GM23338 (cell line): Measurements from ENCODE around the gene MAP3K14. TPM values are rescaled to one million over a fixed set of nuclear protein-coding genes. Genes with fewer than 3 reads are reported as not detected.

Source experiments
- ATAC-seq: fragments of 200-7000 bp; cut with Tn5 transposase; 3 replicates; pipeline ENCODE4 v1.9.1; 2020
- DNase-seq: peaks from one replicate; pipeline ENCODE4 v3.0.0-alpha.2; 2015; ENCODE audit warnings: low spot score
- H2AFZ ChIP-seq: fragments of 200-600 bp; sonication (generic); 2 replicates; pipeline ENCODE4 v1.8.0; 2016; ENCODE audit warnings: antibody characterized with exemption, mild to moderate bottlenecking, moderate library complexity
- H3F3A ChIP-seq: fragments of 200-600 bp; sonication (generic); replicated peaks from 2 replicates; pipeline ENCODE4 v1.8.0; 2017; ENCODE audit warnings: antibody characterized with exemption, mixed run types, low read depth
- H3K27ac ChIP-seq: fragments of 200-600 bp; sonication (generic); 2 replicates; pipeline ENCODE4 v1.6.1; 2016; ENCODE audit warnings: low read depth
- H3K27me3 ChIP-seq: fragments of 200-600 bp; sonication (generic); 2 replicates; pipeline ENCODE4 v1.8.0; 2016; ENCODE audit warnings: mild to moderate bottlenecking, mixed run types, moderate library complexity; ENCODE audit not compliant: insufficient read depth
- H3K36me3 ChIP-seq: fragments of 200-600 bp; sonication (generic); 2 replicates; pipeline ENCODE4 v1.8.0; 2016; ENCODE audit warnings: mild to moderate bottlenecking; ENCODE audit not compliant: insufficient read depth
- H3K4me1 ChIP-seq: fragments of 200-600 bp; sonication (generic); 2 replicates; pipeline ENCODE4 v1.8.0; 2016; ENCODE audit warnings: mild to moderate bottlenecking, moderate library complexity; ENCODE audit not compliant: insufficient read depth
- H3K4me2 ChIP-seq: fragments of 200-600 bp; sonication (generic); 2 replicates; pipeline ENCODE4 v1.7.1; 2017; ENCODE audit warnings: mixed run types
- H3K4me3 ChIP-seq: fragments of 200-600 bp; sonication (generic); 2 replicates; pipeline ENCODE4 v1.6.1; 2016; ENCODE audit warnings: mixed run types
- H3K79me2 ChIP-seq: fragments of 200-600 bp; sonication (generic); replicated peaks from 2 replicates; pipeline ENCODE4 v1.8.0; 2017; ENCODE audit warnings: mild to moderate bottlenecking; ENCODE audit not compliant: insufficient read depth
- H3K9me2 ChIP-seq: fragments of 200-600 bp; sonication (generic); 2 replicates; pipeline ENCODE4 v1.8.0; 2017; ENCODE audit not compliant: insufficient read depth
- H4K20me1 ChIP-seq: fragments of 200-600 bp; sonication (generic); replicated peaks from 2 replicates; pipeline ENCODE4 v1.8.0; 2017; ENCODE audit warnings: mild to moderate bottlenecking; ENCODE audit not compliant: insufficient read depth
- H3K27ac Mint-ChIP-seq: 2 replicates; pipeline ENCODE4 v1.8.0; 2020; ENCODE audit warnings: inconsistent platforms, mild to moderate bottlenecking, moderate library complexity, mixed read lengths
- H3K27me3 Mint-ChIP-seq: 3 replicates; pipeline ENCODE4 v1.8.0; 2022; ENCODE audit warnings: low read depth, mild to moderate bottlenecking, moderate library complexity, mixed read lengths, inconsistent platforms; ENCODE audit not compliant: insufficient read depth, poor library complexity
- H3K36me3 Mint-ChIP-seq: 3 replicates; pipeline ENCODE4 v1.8.0; 2021; ENCODE audit warnings: low read depth, mild to moderate bottlenecking, inconsistent platforms, moderate library complexity, mixed read lengths
- H3K4me1 Mint-ChIP-seq: 3 replicates; pipeline ENCODE4 v1.8.0; 2020; ENCODE audit warnings: mild to moderate bottlenecking, inconsistent platforms, mixed read lengths
- H3K4me3 Mint-ChIP-seq: 3 replicates; pipeline ENCODE4 v1.8.0; 2021; ENCODE audit warnings: moderate library complexity, mild to moderate bottlenecking, inconsistent platforms, mixed read lengths
- H3K9me3 Mint-ChIP-seq: 3 replicates; pipeline ENCODE4 v1.8.0; 2020; ENCODE audit warnings: moderate library complexity, mild to moderate bottlenecking, inconsistent platforms, mixed read lengths
- CREB1 ChIP-seq: fragments of 250-450 bp; sonication (Bioruptor Pico); IDR thresholded peaks from 2 replicates; pipeline ENCODE4 v1.5.0; 2020; ENCODE audit warnings: low read depth, mild to moderate bottlenecking, moderate library complexity
- CTCF ChIP-seq, 2 experiments: fragments of 200-600 bp in 1 of 2; sonication (generic) in 1 of 2; conservative IDR thresholded peaks; 2 replicates each; pipeline versions ENCODE4 v1.5.1 to v1.6.1; 2016 to 2017; ENCODE audit warnings: antibody characterized with exemption in 2 of 2, low read depth in 2 of 2, mild to moderate bottlenecking in 2 of 2, moderate library complexity in 1 of 2
- ETS1 ChIP-seq: IDR thresholded peaks from 2 replicates; pipeline ENCODE4 v1.6.1; 2016; ENCODE audit warnings: antibody characterized with exemption
- EZH2 ChIP-seq: fragments of 200-600 bp; sonication (generic); IDR thresholded peaks from one replicate; pipeline ENCODE4 v1.8.0; 2017; ENCODE audit warnings: antibody characterized with exemption, mild to moderate bottlenecking, low read depth; ENCODE audit not compliant: unreplicated experiment
- EZH2phosphoT487 ChIP-seq: fragments of 200-600 bp; sonication (generic); IDR thresholded peaks from one replicate; pipeline ENCODE4 v1.8.1; 2018; ENCODE audit warnings: antibody characterized with exemption; ENCODE audit not compliant: unreplicated experiment
- JUNB ChIP-seq: IDR thresholded peaks from one replicate; pipeline ENCODE4 v1.6.1; 2016; ENCODE audit warnings: antibody characterized with exemption; ENCODE audit not compliant: unreplicated experiment
- POLR2AphosphoS5 ChIP-seq: IDR thresholded peaks from 2 replicates; pipeline ENCODE4 v1.6.1; 2016; ENCODE audit warnings: antibody characterized with exemption, low read depth
- REST ChIP-seq: IDR thresholded peaks from one replicate; pipeline ENCODE4 v1.6.1; 2018; ENCODE audit warnings: antibody characterized with exemption; ENCODE audit not compliant: unreplicated experiment
- STAT1 ChIP-seq: IDR thresholded peaks from one replicate; pipeline ENCODE4 v1.6.1; 2016; ENCODE audit warnings: antibody characterized with exemption; ENCODE audit not compliant: unreplicated experiment
- ZNF114 ChIP-seq: fragments of 250-450 bp; sonication (Bioruptor Pico); IDR thresholded peaks from 2 replicates; pipeline ENCODE4 v1.5.0; 2020; ENCODE audit warnings: mild to moderate bottlenecking, moderate library complexity
- ZNF331 ChIP-seq: fragments of 250-450 bp; sonication (Bioruptor Pico); IDR thresholded peaks from 2 replicates; pipeline ENCODE4 v1.5.0; 2020; ENCODE audit warnings: low read depth, mild to moderate bottlenecking, moderate library complexity
- ZNF462 ChIP-seq: fragments of 250-450 bp; sonication (Bioruptor Pico); IDR thresholded peaks from 2 replicates; pipeline ENCODE4 v1.5.0; 2020; ENCODE audit warnings: mild to moderate bottlenecking, moderate library complexity
- polyA plus RNA-seq: library from polyadenylated mRNA; unstranded; fragments of >200 nt; fragmentation: Nextera tagmentation; extraction: Ambion mirVana; gene quantifications from 2 replicates; pipeline ENCODE4 v1.2.1, GENCODE V29; 2016
- total RNA-seq: library from RNA; depleted of rRNA; stranded (reverse); fragments of >200 nt; shearing (Covaris generic); gene quantifications from 2 replicates; pipeline ENCODE4 v1.2.3, GENCODE V29; 2014

MAP3K14 gene
- total and polyA plus RNA-seq, 2 experiments from 2014 or later: 1.3 to 4.9 TPM

GRCh38 chr17:45345246-45345553, 28.4 kb upstream of the MAP3K14 start:
- Histone ChIP-seq H3K4me1 (peaks cover 14% of the 10 kb centered on the region), H4K20me1 (no peaks in the 10 kb centered on the region), H3K79me2 (no peaks in the 10 kb centered on the region), H3K27me3 (no peaks in the 10 kb centered on the region), H3K27ac (no peak overlapping the region), H3K4me3 (no peak overlapping the region), H3K9me2 (no peaks in the 10 kb centered on the region), H3K36me3 (no peaks in the 10 kb centered on the region), H2AFZ (no peak overlapping the region; the same call in 1 of the 2 replicates), H3K4me2 (no peak overlapping the region), H3F3A (no peaks in the 10 kb centered on the region; the same call in 1 of the 2 replicates)
- no peak for ATAC-seq
- peaks cover 3% of the 10 kb centered on the region; the same call in 2 of the 3 replicates for H3K9me3 Mint-ChIP-seq
- no peak for TF ChIP-seq ZNF462 (CRISPR knock-in tag)
- TF ChIP-seq CREB1 (CRISPR knock-in tag): no peak
- no peak for TF ChIP-seq STAT1
- no peak for TF ChIP-seq EZH2
- no peak for TF ChIP-seq ETS1
- no peak for TF ChIP-seq POLR2AphosphoS5
- no peak for TF ChIP-seq EZH2phosphoT487
- no peak for TF ChIP-seq JUNB
- TF ChIP-seq ZNF114 (CRISPR knock-in tag): no peak
- no peak for TF ChIP-seq CTCF (conservative IDR thresholded peaks at IDR 0.05; ENCODE audit: low read depth in 2 of 2)
- no peak for TF ChIP-seq ZNF331
- no peak for TF ChIP-seq REST
- DNase-seq: no peak
- H3K4me1 Mint-ChIP-seq: peaks cover 12% of the 10 kb centered on the region
- no peaks in the 10 kb centered on the region; the same call in 2 of the 3 replicates for H3K36me3 Mint-ChIP-seq
- H3K27me3 Mint-ChIP-seq: peaks cover 3% of the 10 kb centered on the region
- no peak overlapping the region for H3K4me3 Mint-ChIP-seq
- no peak overlapping the region for H3K27ac Mint-ChIP-seq
